Omental fat pad (tissue), 4 donors: ENCODE results near the gene TMEM254. TPM values are rescaled to one million over a fixed set of nuclear protein-coding genes. Genes with fewer than 3 reads are reported as not detected.
"Not testable (repeated sequence)": the region's sequence is repeated elsewhere in the genome, so short reads cannot be mapped to it uniquely, and the experiment has no call there.

Source experiments
- ATAC-seq: fragments of 150-250 bp; one replicate; pipeline ENCODE4 v1.9.1; 2016; ENCODE audit warnings: mild to moderate bottlenecking, moderate library complexity; ENCODE audit not compliant: low FRiP score
- DNase-seq: peaks from one replicate; pipeline ENCODE4 v3.0.0-alpha.2; 2019; ENCODE audit warnings: low spot score
- CTCF ChIP-seq, 3 donors: fragments of 450-650 bp; IDR thresholded peaks; one replicate each; pipeline ENCODE4 v1.5.1; 2016 to 2017; ENCODE audit warnings: antibody characterized with exemption in 3 of 3, mild to moderate bottlenecking in 3 of 3, moderate library complexity in 2 of 3
- total RNA-seq, 4 donors: library from RNA; depleted of rRNA; stranded (reverse); fragments of >200 nt; gene quantifications; one replicate each; pipeline ENCODE4 v1.1.0, GENCODE V29; 2016

Gene TMEM254
- total RNA-seq, 4 donors from 2014 or later, result 7.1 to 16.4 (median 11.0) TPM

- no peak for DNase-seq
- ATAC-seq, result no peak
- no peak for TF ChIP-seq CTCF (IDR thresholded peaks at IDR 0.05)
Measured at GRCh38 chr10:80079312-80079719, 851 bp downstream of the TMEM254 start.

DNA sequence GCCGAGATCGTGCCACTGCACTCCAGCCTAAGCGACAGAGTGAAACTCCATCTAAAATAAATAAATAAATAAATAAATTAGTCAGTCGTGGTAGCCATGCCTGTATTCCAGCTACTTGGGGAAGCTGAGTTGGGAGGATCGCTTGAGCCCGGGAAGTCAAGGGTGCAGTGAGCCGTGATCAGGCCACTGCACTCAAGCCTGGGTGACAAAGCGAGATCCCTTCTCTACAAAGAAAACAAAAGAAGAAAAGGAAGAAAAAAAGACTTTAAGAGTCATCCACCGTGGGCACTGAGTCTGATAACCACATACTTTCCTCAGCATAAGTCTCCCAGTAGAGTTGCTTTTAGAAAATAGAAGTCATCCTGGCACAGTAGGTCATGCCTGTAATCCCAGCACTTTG is 2.6 kb downstream of the TMEM254 start:
- ATAC-seq, result no peak
- TF ChIP-seq CTCF (IDR thresholded peaks at IDR 0.05), result no peak
- no peak for DNase-seq

DNA sequence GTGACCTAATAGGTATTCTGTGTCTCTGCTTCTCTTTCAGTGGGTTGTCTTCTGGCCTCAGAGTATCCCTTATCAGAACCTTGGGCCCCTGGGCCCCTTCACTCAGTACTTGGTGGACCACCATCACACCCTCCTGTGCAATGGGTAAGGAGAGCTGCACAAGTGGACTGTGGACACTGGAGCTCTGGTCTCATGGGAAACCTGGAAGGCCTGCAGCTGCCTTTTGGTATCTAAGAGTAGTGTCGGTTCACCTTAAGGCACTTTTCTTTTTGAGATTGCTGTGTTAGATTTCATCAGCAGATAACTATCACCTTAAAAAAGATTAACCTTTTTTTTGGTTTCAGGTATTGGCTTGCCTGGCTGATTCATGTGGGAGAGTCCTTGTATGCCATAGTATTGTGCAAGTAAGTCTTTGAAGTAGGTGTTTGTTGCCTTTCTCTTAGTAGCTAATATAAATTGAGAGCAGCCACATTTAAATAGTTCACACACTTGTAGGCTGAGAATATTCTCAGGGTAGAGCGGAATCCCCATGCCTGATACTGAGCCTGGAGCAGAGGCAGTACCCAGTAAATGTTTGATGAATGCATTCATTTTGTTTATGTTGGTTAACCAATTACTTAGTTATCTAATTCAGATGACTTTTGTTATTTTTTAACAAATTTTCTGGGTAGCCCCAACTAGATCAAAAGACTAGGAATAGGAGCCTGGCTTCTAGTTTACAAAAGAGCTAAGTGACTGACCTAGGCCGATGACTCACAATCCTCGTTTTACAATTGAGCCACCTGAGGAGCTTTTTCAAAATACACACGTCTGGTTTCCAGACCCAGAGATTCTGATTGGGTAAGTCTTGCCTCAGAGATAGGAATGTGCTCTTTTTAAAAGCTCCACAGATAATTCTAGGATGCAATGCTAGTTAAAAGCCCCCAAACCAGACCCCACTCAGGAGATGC is 3.6 kb downstream of the TMEM254 start:
- DNase-seq, result no peak
- ATAC-seq, result no peak
- no peak for TF ChIP-seq CTCF (IDR thresholded peaks at IDR 0.05)

GRCh38 chr10:80090121-80090520 is 11.7 kb downstream of the TMEM254 start:
- DNase-seq, result no peak
- no peak for TF ChIP-seq CTCF (IDR thresholded peaks at IDR 0.05)
- no peak for ATAC-seq

DNA sequence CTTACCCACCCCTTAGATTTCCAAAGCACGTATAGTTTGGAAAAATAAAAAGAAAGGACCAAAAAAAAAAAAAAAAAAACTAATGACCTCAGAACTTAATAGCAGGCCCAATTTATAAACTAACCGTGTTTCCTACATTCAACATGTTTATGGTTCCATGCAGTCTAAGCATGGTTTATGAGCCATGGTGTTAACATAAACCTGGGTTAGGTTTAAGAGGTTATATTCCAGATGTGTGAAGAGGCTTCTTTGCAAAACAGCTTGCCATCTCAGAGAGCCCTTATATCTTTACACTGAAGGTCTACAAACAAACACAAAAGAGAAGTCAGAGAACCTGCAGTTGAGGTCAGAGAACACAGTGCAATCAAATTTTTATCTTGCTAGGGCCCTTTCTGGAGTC is 15.8 kb downstream of the TMEM254 start:
- ATAC-seq (no peak), DNase-seq (no peak)
- no peak for TF ChIP-seq CTCF (IDR thresholded peaks at IDR 0.05)

DNA sequence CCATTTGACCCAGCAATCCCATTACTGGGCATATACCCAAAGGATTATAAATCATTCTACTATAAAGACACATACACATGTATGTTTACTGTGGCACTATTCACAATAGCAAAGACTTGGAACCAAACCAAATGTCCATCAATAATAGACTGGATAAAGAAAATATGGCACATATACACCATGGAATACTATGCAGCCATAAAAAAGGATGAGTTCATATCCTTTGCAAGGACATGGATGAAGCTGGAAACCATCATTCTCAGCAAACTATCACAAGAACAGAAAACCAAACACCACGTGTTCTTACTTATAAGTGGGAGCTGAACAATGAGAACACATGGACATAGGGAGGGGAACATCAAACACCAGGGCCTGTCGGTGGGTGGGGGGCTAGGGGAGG is 19.8 kb downstream of the TMEM254 start:
- not testable (repeated sequence) for ATAC-seq, DNase-seq

- not testable (repeated sequence) for ATAC-seq, DNase-seq
Measured at GRCh38 chr10:80099295-80099694, 20.8 kb downstream of the TMEM254 start.

DNA sequence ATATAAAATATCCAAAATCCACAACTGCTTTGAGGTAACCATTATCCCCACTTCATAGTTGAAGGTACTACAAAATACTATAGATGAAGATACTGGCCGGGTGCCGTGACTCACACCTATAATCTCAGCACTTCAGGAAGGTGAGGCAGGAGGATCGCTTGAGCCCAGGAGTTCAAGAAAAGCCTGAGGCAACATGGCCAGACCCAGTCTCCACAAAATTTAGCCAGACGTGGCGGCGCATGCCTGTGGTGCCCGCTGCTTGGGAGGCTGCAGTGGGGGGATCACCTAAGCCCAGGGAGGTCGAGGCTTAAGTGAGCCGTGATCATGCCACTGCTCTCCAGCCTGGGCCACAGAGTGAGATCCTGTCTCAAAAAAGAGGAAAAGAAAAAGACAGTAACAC is 21.7 kb downstream of the TMEM254 start:
- DNase-seq (no peak), ATAC-seq (no peak)
- no peak for TF ChIP-seq CTCF (IDR thresholded peaks at IDR 0.05)
